GM18505 (cell line): Measurements from ENCODE around the gene IFT88.

Source experiments
- ATAC-seq: cut with Tn5 transposase; IDR thresholded peaks from one replicate; pipeline ENCODE4 v1.9.1; 2021; ENCODE audit not compliant: unreplicated experiment
- POLR2A ChIP-seq: IDR thresholded peaks from 4 replicates; pipeline ENCODE4 v1.6.1; 2011; ENCODE audit warnings: borderline replicate concordance; ENCODE audit not compliant: insufficient read depth, insufficient read length; ENCODE audit errors: extremely low read depth

Gene IFT88

DNA sequence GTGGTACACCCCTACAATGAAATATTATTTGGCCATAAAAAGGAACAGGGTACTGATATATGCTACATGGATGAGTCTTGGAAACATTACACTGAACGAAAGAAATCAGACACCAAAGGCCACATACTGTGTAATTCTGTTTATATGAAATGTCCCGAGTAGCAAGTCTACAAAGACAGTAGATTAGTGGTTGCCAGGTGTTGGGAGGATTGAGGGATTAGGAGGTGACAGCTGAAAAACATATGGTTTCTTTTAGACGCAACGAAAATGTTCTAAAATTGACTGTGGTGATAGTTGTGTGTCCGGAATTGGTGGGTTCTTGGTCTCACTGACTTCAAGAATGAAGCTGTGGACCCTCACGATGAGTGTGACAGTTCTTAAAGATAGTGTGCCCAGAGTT lies 171.7 kb downstream of the IFT88 start:
- no peak for TF ChIP-seq POLR2A
- no peak for ATAC-seq

- no peak for ATAC-seq
These were observed 173.1 kb downstream of the IFT88 start for GRCh38 chr13:20740021-20740420.

More at GRCh38 chr13:20740021-20740420, 173.1 kb downstream of the IFT88 start:
- no peak for TF ChIP-seq POLR2A
